SK-N-MC (cell line): ENCODE data around the gene MALRD1.

Source experiments
- EZH2 ChIP-seq: fragments of 200-600 bp; sonication (generic); IDR thresholded peaks from one replicate; pipeline ENCODE4 v1.6.1; 2017; ENCODE audit warnings: antibody characterized with exemption
- FOXP2 ChIP-seq: optimal IDR thresholded peaks from 2 replicates; pipeline ENCODE3; 2011; ENCODE audit warnings: mild to moderate bottlenecking, moderate library complexity; ENCODE audit not compliant: insufficient read depth; ENCODE audit errors: extremely low read length, control extremely low read depth
- POLR2AphosphoS5 ChIP-seq: IDR thresholded peaks from 2 replicates; pipeline ENCODE4 v1.6.1; 2012; ENCODE audit warnings: mild to moderate bottlenecking, low read depth, low read length, borderline replicate concordance

DNA sequence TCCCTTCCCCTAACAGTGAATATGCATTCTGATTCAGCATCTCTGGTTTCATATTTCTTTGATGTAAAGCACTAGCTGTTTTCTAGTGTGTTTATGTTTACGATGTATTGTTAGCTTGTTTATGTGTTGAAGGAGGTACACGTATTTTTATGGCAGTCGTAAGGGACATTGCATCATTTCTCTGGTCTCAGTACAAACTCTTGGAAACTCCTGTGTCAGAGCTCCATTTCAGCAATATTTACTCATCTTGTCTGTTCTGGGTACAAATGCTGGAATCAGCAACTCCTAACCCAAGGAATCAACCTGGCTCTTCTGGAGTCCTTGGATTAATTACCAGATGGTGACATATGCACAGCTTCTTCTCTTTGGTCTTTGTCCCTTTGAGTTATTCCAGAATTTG is 497.6 kb downstream of the MALRD1 start:
- no peak for TF ChIP-seq POLR2AphosphoS5
- no peak for TF ChIP-seq EZH2
- no peak for TF ChIP-seq FOXP2
